Erythroblast (primary cell): Measurements from ENCODE around the gene DBN1.

Experiments
- GATA1 ChIP-seq: IDR thresholded peaks from 2 replicates; pipeline ENCODE4 v1.6.1; 2011; ENCODE audit warnings: low read depth, mild to moderate bottlenecking, control low read depth, low read length, moderate library complexity
- POLR2A ChIP-seq: IDR thresholded peaks from 2 replicates; pipeline ENCODE4 v1.6.1; 2011; ENCODE audit warnings: mild to moderate bottlenecking, low read length

- no peak for TF ChIP-seq POLR2A
- no peak for TF ChIP-seq GATA1
These were observed 14.1 kb downstream of the DBN1 start for GRCh38 chr5:177459357-177459756.
